GM21423 (cell line): ENCODE measurements around the gene CSK.

Source experiments
- ATAC-seq: cut with Tn5 transposase; IDR thresholded peaks from one replicate; pipeline ENCODE4 v1.9.1; 2021; ENCODE audit warnings: mild to moderate bottlenecking, moderate library complexity; ENCODE audit not compliant: unreplicated experiment

The CSK gene

GRCh38 chr15:74786551-74787165 is 4.8 kb downstream of the CSK start:
- ATAC-seq: no peak

- ATAC-seq: peak; percentile 35
Observed at GRCh38 chr15:74787251-74788041, 5.6 kb downstream of the CSK start.

- ATAC-seq: no peak
Observed at GRCh38 chr15:74788042-74788682, 6.3 kb downstream of the CSK start.

- peak; percentile 29 for ATAC-seq
Observed at GRCh38 chr15:74788683-74789151, 6.8 kb downstream of the CSK start.

GRCh38 chr15:74789171-74789631 is 7.3 kb downstream of the CSK start:
- ATAC-seq: no peak

- no peak for ATAC-seq
Observed at GRCh38 chr15:74789741-74790079, 7.8 kb downstream of the CSK start.

- ATAC-seq: no peak
Observed at GRCh38 chr15:74790080-74790916, 8.4 kb downstream of the CSK start.

- ATAC-seq: no peak
Observed at GRCh38 chr15:74791007-74791406, 9.1 kb downstream of the CSK start.

- no peak for ATAC-seq
Observed at GRCh38 chr15:74791667-74792066, 9.8 kb downstream of the CSK start.

GRCh38 chr15:74792227-74793016 is 10.5 kb downstream of the CSK start:
- no peak for ATAC-seq

GRCh38 chr15:74793135-74794028 is 11.5 kb downstream of the CSK start:
- ATAC-seq: no peak

- no peak for ATAC-seq
Observed at GRCh38 chr15:74794248-74794969, 12.5 kb downstream of the CSK start.

GRCh38 chr15:74794970-74795349 is 13.1 kb downstream of the CSK start:
- ATAC-seq: no peak

GRCh38 chr15:74795966-74796625 is 14.2 kb downstream of the CSK start:
- ATAC-seq: no peak

GRCh38 chr15:74798388-74799254 is 16.7 kb downstream of the CSK start:
- ATAC-seq: no peak

GRCh38 chr15:74799255-74799855 is 17.5 kb downstream of the CSK start:
- peak; percentile 10 for ATAC-seq
